ENCODE measurements around the gene PKP2.

- TF ChIP-seq PHF8 (IDR thresholded peaks at IDR 0.05; ENCODE audit: borderline replicate concordance, low read length), result no peak
- TF ChIP-seq POLR2A (conservative IDR thresholded peaks at IDR 0.05), result no peak
- TF ChIP-seq SIRT6 (IDR thresholded peaks at IDR 0.05; ENCODE audit: low read depth, low read length), result no peak
- TF ChIP-seq KAT2B (IDR thresholded peaks at IDR 0.05; ENCODE audit: low read depth, low read length), result no peak
- no peak for TF ChIP-seq ZNF655 (CRISPR knock-in tag; IDR thresholded peaks at IDR 0.05)
- TF ChIP-seq NFXL1 (CRISPR knock-in tag; IDR thresholded peaks at IDR 0.05), result no peak
- no peak for TF ChIP-seq ZBTB49 (CRISPR knock-in tag; IDR thresholded peaks at IDR 0.05; ENCODE audit: borderline replicate concordance)
- TF ChIP-seq SMAD1 (IDR thresholded peaks at IDR 0.05; ENCODE audit: low read depth, low read length, partially characterized antibody), result no peak
- no peak for TF ChIP-seq THAP7 (CRISPR knock-in tag; IDR thresholded peaks at IDR 0.05)
- no peak for TF ChIP-seq CTCF (IDR thresholded peaks at IDR 0.05 in 2 of 3, conservative IDR thresholded peaks at IDR 0.05 in 1 of 3; ENCODE audit: insufficient read depth in 2 of 3, low read depth in 1 of 3, low read length in 3 of 3)
- no peak for TF ChIP-seq GTF2F1 (IDR thresholded peaks at IDR 0.05; ENCODE audit: low read depth, low read length)
- no peak for TF ChIP-seq SP1 (CRISPR knock-in tag; IDR thresholded peaks at IDR 0.05)
- no peak for TF ChIP-seq NRF1 (conservative IDR thresholded peaks at IDR 0.05 in 1 of 2, IDR thresholded peaks at IDR 0.05 in 1 of 2)
These were observed 6.7 kb upstream of the PKP2 start for GRCh38 chr12:32903318-32903717.
